IPS-18c (cell line): ENCODE measurements around the gene MYO18A.

ENCODE experiments used
- H3K4me3 ChIP-seq: 2 replicates; pipeline ENCODE4 v1.7.0; 2013; ENCODE audit warnings: low read depth, mild to moderate bottlenecking, low read length, moderate library complexity; ENCODE audit not compliant: insufficient read depth
- H3K9me3 ChIP-seq: one replicate; pipeline ENCODE4 v1.6.1; 2013; ENCODE audit warnings: mild to moderate bottlenecking, low read length, moderate library complexity; ENCODE audit not compliant: control insufficient read depth, insufficient read depth

The MYO18A gene

GRCh38 chr17:29084541-29085146 lies 95.6 kb downstream of the MYO18A start:
- H3K4me3 ChIP-seq, result no peak overlapping the region
- no peaks in the 10 kb centered on the region for H3K9me3 ChIP-seq

DNA sequence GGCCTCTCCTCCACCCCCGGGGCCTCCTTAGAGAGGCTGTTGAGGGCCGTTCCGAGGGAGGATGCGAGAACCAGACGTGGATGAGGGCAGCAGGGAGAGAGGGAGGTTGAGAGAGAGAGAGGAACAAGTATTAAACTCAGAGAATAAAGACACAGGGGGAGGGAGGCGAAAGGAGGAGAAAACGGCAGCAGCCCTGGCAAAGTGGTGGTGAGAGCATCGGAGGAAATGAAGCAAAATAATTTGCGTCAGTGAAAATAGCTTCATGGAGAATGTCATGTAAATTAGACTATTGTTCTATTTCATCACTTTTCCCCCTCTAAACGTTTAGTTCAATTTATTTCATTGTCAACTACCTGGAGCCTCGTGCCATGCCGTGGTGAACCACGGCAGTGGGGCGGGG lies 99.2 kb downstream of the MYO18A start:
- Histone ChIP-seq H3K4me3 (no peak overlapping the region), H3K9me3 (no peaks in the 10 kb centered on the region)

- no peak overlapping the region for H3K4me3 ChIP-seq
- no peaks in the 10 kb centered on the region for H3K9me3 ChIP-seq
These were observed 99.9 kb downstream of the MYO18A start for GRCh38 chr17:29080323-29080722.

GRCh38 chr17:29079887-29080286 lies 100.3 kb downstream of the MYO18A start:
- Histone ChIP-seq H3K4me3 (no peak overlapping the region), H3K9me3 (no peaks in the 10 kb centered on the region)

DNA sequence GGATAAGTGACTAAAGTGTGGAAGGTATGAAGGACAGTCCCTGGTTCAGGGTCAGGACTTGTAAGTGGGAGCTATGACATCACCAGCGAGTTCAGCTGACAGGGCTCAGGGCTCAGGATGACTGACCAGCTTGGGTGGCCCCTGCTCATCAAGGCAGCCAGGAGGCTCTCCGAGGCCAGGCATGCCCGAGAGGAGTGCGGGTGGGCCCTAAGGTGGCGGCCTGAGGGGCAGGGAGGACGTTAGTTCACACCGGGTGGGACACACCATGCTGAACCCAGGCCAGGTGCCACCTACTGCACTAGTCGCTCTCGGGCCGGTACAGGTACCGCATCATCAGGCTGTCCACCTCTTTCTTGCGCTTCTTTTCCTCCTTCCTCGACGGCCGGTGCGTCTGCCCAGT lies 100.8 kb downstream of the MYO18A start:
- no peaks in the 10 kb centered on the region for H3K9me3 ChIP-seq
- H3K4me3 ChIP-seq, result no peak overlapping the region

GRCh38 chr17:29078183-29079045 lies 101.8 kb downstream of the MYO18A start:
- H3K4me3 ChIP-seq, result no peak overlapping the region
- H3K9me3 ChIP-seq, result no peaks in the 10 kb centered on the region

GRCh38 chr17:29077320-29077719 lies 102.9 kb downstream of the MYO18A start:
- H3K9me3 ChIP-seq, result no peaks in the 10 kb centered on the region
- no peak overlapping the region; the same call in 1 of the 2 replicates for H3K4me3 ChIP-seq

DNA sequence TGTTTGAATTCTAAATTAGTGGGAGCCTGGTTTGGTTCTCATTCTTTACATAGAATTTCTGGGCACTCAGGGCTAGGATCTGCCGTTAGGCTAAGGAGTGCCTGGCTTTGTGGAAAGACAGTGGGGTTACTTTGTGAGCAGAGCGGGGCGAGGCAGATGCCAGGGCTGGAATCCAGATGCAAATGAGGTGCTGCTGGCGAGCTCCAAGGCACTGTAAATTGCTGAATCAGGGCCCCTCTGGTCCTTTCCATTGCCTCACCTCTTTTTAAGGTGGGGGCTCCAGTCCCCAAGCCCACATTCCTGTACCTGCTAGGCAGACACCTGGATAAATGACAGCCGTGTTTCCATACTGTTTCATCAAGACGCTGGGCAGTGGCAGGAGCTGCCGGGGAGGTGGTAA lies 103.5 kb downstream of the MYO18A start:
- Histone ChIP-seq H3K9me3 (no peaks in the 10 kb centered on the region), H3K4me3 (no peak overlapping the region)

GRCh38 chr17:29076087-29076486 lies 104.1 kb downstream of the MYO18A start:
- no peak overlapping the region for H3K4me3 ChIP-seq
- no peaks in the 10 kb centered on the region for H3K9me3 ChIP-seq

DNA sequence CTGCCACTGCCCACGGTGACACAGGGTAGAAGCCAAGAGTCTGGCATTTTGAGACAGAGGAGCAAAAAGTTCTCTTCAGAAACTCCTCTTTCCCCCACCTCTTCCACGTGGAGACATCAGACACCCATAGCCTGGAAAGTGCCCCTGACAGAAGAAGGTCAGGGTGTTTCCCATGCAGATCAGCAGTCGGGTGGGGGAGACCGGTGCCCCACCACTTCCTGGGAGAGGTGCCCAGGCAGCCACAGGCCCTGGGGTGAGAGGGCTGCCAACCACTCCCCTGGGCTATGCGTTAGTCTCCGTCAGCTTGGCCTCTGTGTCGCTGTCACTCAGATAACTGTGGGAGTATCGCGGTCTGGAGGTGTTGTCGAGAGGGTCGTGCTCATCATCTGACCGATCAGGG lies 105.7 kb downstream of the MYO18A start:
- Histone ChIP-seq H3K9me3 (no peaks in the 10 kb centered on the region), H3K4me3 (no peak overlapping the region)

GRCh38 chr17:29073520-29073919 lies 106.7 kb downstream of the MYO18A start:
- no peak overlapping the region for H3K4me3 ChIP-seq
- H3K9me3 ChIP-seq, result peaks cover under 1% of the 10 kb centered on the region

DNA sequence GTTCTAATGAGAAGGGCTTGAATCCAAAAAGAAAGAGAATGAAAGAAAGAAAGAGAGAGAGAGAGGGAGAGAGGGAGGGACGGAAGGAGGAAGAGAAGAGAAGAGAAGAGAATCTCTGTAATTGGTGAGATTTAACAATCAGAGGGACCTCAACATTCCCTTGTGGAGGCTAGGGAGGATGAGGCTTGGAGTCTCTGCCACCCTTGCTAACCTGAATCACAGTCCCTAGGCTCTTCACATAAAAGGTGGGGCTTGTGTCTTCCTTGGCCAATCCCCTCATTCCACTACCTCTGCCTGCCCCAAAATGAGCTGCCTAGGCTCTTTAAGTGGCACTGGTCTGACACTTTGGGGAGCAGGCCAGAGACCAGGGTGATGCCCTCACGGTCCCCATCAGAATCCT lies 107.2 kb downstream of the MYO18A start:
- no peak overlapping the region for H3K4me3 ChIP-seq
- peaks cover 2% of the 10 kb centered on the region for H3K9me3 ChIP-seq

- Histone ChIP-seq H3K9me3 (peaks cover 2% of the 10 kb centered on the region), H3K4me3 (no peak overlapping the region)
These were observed 108.9 kb downstream of the MYO18A start for GRCh38 chr17:29071303-29071702.

GRCh38 chr17:29070781-29071180 lies 109.4 kb downstream of the MYO18A start:
- Histone ChIP-seq H3K4me3 (no peak overlapping the region), H3K9me3 (peaks cover 2% of the 10 kb centered on the region)

DNA sequence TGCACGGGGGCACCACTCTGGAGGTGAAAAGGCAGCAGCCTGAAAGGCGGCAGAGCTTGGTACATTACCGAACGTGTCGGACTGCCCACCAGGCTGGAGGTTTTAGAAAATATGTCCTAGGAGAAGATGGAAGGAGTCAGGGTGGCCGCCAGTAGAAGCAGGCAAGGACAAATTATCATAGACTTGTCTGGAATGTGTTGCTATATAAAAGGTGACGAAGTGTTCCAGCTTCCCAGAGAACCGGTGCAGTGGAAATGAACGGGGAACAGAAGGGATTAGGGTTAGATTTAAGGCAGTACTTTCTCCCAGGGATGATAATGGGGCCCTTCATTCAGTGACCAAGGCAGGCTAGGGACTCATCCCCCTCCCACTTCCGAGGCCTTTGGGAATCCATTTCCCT lies 109.9 kb downstream of the MYO18A start:
- Histone ChIP-seq H3K4me3 (no peak overlapping the region), H3K9me3 (peaks cover 2% of the 10 kb centered on the region)

DNA sequence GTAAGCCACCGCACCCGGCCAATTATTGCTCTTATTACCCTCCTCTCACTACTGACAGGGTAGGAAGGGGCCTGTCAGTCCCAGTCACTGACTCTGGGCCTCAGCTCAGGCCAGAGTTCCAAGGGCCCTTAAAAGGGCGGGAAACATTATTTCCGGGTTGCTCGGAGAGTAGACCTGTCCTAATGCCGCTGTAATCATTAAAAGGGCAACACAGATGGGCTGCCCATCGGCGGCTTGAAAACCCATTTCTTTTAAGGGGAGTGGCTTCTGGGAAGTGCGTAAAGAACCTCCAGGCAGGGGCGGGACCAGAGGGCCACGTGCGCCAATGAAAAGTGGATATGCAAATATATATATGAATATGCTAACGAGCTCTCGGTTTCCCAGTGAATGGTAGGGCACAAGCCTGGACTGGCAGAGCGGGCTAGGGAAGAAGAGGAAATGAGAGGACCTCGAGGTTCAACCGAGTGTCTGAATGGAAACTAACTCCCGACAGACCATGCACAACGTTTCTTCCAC lies 110.6 kb downstream of the MYO18A start:
- Histone ChIP-seq H3K9me3 (peaks cover 2% of the 10 kb centered on the region), H3K4me3 (no peak overlapping the region)

GRCh38 chr17:29068818-29069217 lies 111.4 kb downstream of the MYO18A start:
- peaks cover 2% of the 10 kb centered on the region for H3K9me3 ChIP-seq
- H3K4me3 ChIP-seq, result no peak overlapping the region

DNA sequence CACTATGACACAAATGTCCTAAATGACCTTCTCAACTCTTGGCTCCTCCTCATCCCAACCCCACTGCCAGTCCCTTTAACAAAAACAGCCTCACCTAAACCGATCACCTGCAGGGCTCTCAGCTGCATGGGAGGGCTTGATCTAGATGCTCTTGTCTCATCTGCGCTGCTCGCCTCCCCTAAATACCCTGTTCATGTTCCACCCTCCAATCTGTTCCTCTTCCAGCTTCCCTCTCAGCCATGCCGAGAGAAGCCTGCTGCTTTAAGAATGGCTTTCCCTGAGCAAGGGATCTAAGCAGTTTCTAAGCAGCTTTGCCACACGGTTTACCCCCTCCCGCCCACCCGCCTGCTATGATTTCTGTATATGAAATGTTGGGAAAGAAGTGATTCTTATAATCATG lies 113.6 kb downstream of the MYO18A start:
- H3K4me3 ChIP-seq, result no peak overlapping the region

More for the DNA sequence above, 113.6 kb downstream of the MYO18A start:
- H3K9me3 ChIP-seq, result peaks cover 2% of the 10 kb centered on the region
